Spleen (tissue), 11 donors: Measurements from ENCODE around the gene CSK. TPM values are rescaled to one million over a fixed set of nuclear protein-coding genes. Genes with fewer than 3 reads are reported as not detected.
"Not testable (repeated sequence)": the region's sequence is repeated elsewhere in the genome, so short reads cannot be mapped to it uniquely, and the experiment has no call there.

Source experiments
- DNase-seq: peaks from one replicate; pipeline ENCODE4 v3.0.0-alpha.2; 2020
- H3K27ac ChIP-seq, 8 donors: fragments of 200-600 bp; sonication (generic) in 7 of 8; 1 replicate in 4 of 8; 2 replicates in 4 of 8; pipeline versions ENCODE4 v1.5.0 to v1.8.0; 2016 to 2021; ENCODE audit warnings: inconsistent platforms in 4 of 8, mild to moderate bottlenecking in 4 of 8, moderate library complexity in 1 of 8
- H3K27me3 ChIP-seq, 7 donors: fragments of 200-600 bp; sonication (generic) in 6 of 7; replicated peaks in 1 of 7; 1 replicate in 4 of 7; 2 replicates in 3 of 7; pipeline versions ENCODE4 v1.5.0 to v1.8.0; 2016 to 2021; ENCODE audit warnings: inconsistent platforms in 3 of 7, mild to moderate bottlenecking in 1 of 7
- H3K36me3 ChIP-seq, 6 donors: fragments of 200-600 bp; sonication (generic) in 5 of 6; 1 replicate in 4 of 6; 2 replicates in 2 of 6; pipeline versions ENCODE4 v1.5.0 to v1.8.0; 2016 to 2021; ENCODE audit warnings: inconsistent platforms in 2 of 6
- H3K4me1 ChIP-seq, 6 donors: fragments of 200-600 bp; sonication (generic) in 5 of 6; 1 replicate in 3 of 6; 2 replicates in 3 of 6; pipeline versions ENCODE4 v1.5.0 to v1.8.0; 2016 to 2021; ENCODE audit warnings: inconsistent platforms in 3 of 6
- H3K4me3 ChIP-seq, 8 donors: fragments of 200-600 bp; sonication (generic) in 7 of 8; 1 replicate in 4 of 8; 2 replicates in 4 of 8; pipeline versions ENCODE4 v1.5.0 to v1.8.0; 2016 to 2021; ENCODE audit warnings: inconsistent platforms in 4 of 8, mild to moderate bottlenecking in 4 of 8, moderate library complexity in 2 of 8
- H3K9me3 ChIP-seq, 8 donors: fragments of 200-600 bp; sonication (generic) in 7 of 8; 1 replicate in 4 of 8; 2 replicates in 4 of 8; pipeline versions ENCODE4 v1.5.0 to v1.8.0; 2016 to 2021; ENCODE audit warnings: inconsistent platforms in 4 of 8
- CTCF ChIP-seq, 11 experiments: fragments of 200-600 bp in 7 of 11; fragments of 450-650 bp in 4 of 11; sonication (generic) in 4 of 11; IDR thresholded peaks in 8 of 11; conservative IDR thresholded peaks in 3 of 11; 1 replicate in 7 of 11; 2 replicates in 4 of 11; pipeline versions ENCODE4 v1.4.0 to v1.8.0; 2016 to 2021; ENCODE audit warnings: antibody characterized with exemption in 11 of 11, inconsistent platforms in 4 of 11, mild to moderate bottlenecking in 1 of 11
- POLR2A ChIP-seq, 3 donors: fragments of 450-650 bp; IDR thresholded peaks; one replicate each; pipeline ENCODE4 v1.5.1; 2017; ENCODE audit warnings: antibody characterized with exemption in 3 of 3, mild to moderate bottlenecking in 1 of 3
- POLR2AphosphoS5 ChIP-seq, 3 donors: sonication (generic); formaldehyde crosslinking; IDR thresholded peaks; one replicate each; pipeline ENCODE4 v1.5.1; 2017; ENCODE audit warnings: antibody characterized with exemption in 3 of 3
- WGBS, 5 donors: extraction: QIAGEN DNeasy Blood & Tissue Kit in 3 of 5; methylation state at CpG; one replicate each; pipeline versions ENCODE4 v1.1.5 to v1.1.7; 2013 to 2018; 5-methylcytosine and 5-hydroxymethylcytosine counted together
- intact Hi-C: fragments of 100-400 bp; cut with DNase I; formaldehyde crosslinking; loops from one replicate; pipeline ENCODE4 v1.15.0; 2023; ENCODE audit warnings: low total_unique reads
- polyA plus RNA-seq, 3 donors: library from polyadenylated mRNA; stranded (reverse); fragments of 200-250 nt; gene quantifications; one replicate each; pipeline ENCODE4 v1.2.1, GENCODE V29; 2013
- total RNA-seq, 7 donors: library from RNA; depleted of rRNA in 3 of 7; stranded (reverse); fragments of >200 nt in 3 of 7; fragmentation: NEBNext Ultra II Directional in 4 of 7; extraction: Animal tissue kit (Norgen Biotek cat#: 25700) in 4 of 7; gene quantifications; one replicate each; pipeline versions ENCODE4 v1.1.0 to v1.2.1, GENCODE V29; 2016 to 2021
- donor health status: healthy with polysubstance abuse.
- donor health status: DM: no; HTN: no; CAD: no; lungs with moderate emphysema.
- donor health status: DM: no; HTN: no; CAD: no.
- donor health status: Bipolar disorder and iron deficiency.
- donor health status: healthy.
- donor health status: DM: no; HTN: no; CAD: no.
- donor health status: DM: yes; HTN: yes; CAD: no.

Gene CSK
- total and polyA plus RNA-seq, 10 donors = 121 to 281 (median 192) TPM

- DNase-seq = peak; percentile 84
- H3K27me3 ChIP-seq = no peaks in the 10 kb centered on the region
- peak overlapping the region; percentile 89 to 99 (median 96) for H3K27ac ChIP-seq
- 41 to 50% (median 47%) methylated on average over 13 of the region's 13 CpGs for WGBS, 5 donors
- TF ChIP-seq CTCF (IDR thresholded peaks at IDR 0.05 in 8 of 11, conservative IDR thresholded peaks at IDR 0.05 in 3 of 11) = no peak
- no peak for TF ChIP-seq POLR2A (IDR thresholded peaks at IDR 0.05)
- TF ChIP-seq POLR2AphosphoS5 (IDR thresholded peaks at IDR 0.05) = no peak
- peak overlapping the region; percentile 82 to 98 (median 86) for H3K4me3 ChIP-seq
- intact Hi-C loops = no loop called here
- no peaks in the 10 kb centered on the region for H3K9me3 ChIP-seq
- peaks cover 0 to 25% (median 0%) of the 10 kb centered on the region in 6 donors for H3K36me3 ChIP-seq
- H3K4me1 ChIP-seq = peaks cover 78 to 93% (median 89%) of the 10 kb centered on the region in 6 donors
Observed at GRCh38 chr15:74785194-74786032, 3.5 kb downstream of the CSK start.

- H3K9me3 ChIP-seq, intact Hi-C loops, DNase-seq, H3K27me3 ChIP-seq: not testable (repeated sequence)
- H3K27ac ChIP-seq = peak overlapping the region; percentile 94 to 99 (median 96)
- peak overlapping the region in 5 of 8 donors; percentile 50 to 98 (median 83) for H3K4me3 ChIP-seq
- WGBS, 5 donors = 48 to 64% (median 60%) methylated on average over 11 to 12 of the region's 12 CpGs
- H3K36me3 ChIP-seq = peaks cover 0 to 25% (median 0%) of the 10 kb centered on the region in 6 donors
- H3K4me1 ChIP-seq = peaks cover 80 to 93% (median 89%) of the 10 kb centered on the region in 6 donors
Observed at GRCh38 chr15:74786081-74786480, 4.2 kb downstream of the CSK start.

- Histone ChIP-seq H3K9me3 (no peaks in the 10 kb centered on the region), H3K27ac (peak overlapping the region; percentile 94 to 99 (median 96)), H3K4me3 (peak overlapping the region in 7 of 8 donors; percentile 11 to 98 (median 52)), H3K27me3 (no peaks in the 10 kb centered on the region), H3K4me1 (peaks cover 80 to 93% (median 89%) of the 10 kb centered on the region in 6 donors), H3K36me3 (peaks cover 0 to 30% (median 0%) of the 10 kb centered on the region in 6 donors)
- peak; percentile 87 for DNase-seq
- TF ChIP-seq POLR2A (IDR thresholded peaks at IDR 0.05) (no peak), POLR2AphosphoS5 (IDR thresholded peaks at IDR 0.05) (peak in 1 of 3 donors; percentile 25)
- 13 to 28% (median 19%) methylated on average over 6 to 7 of the region's 7 CpGs for WGBS, 5 donors
- intact Hi-C loops = no loop called here
Observed at GRCh38 chr15:74786551-74787165, 4.8 kb downstream of the CSK start.

GRCh38 chr15:74787251-74788041 lies 5.6 kb downstream of the CSK start:
- intact Hi-C loops = no loop called here

More at GRCh38 chr15:74787251-74788041, 5.6 kb downstream of the CSK start:
- Histone ChIP-seq H3K9me3 (no peaks in the 10 kb centered on the region), H3K4me1 (peaks cover 87 to 100% (median 97%) of the 10 kb centered on the region in 6 donors), H3K36me3 (peaks cover 0 to 38% (median 0%) of the 10 kb centered on the region in 6 donors), H3K27me3 (no peaks in the 10 kb centered on the region), H3K4me3 (peak overlapping the region in 7 of 8 donors; percentile 46 to 98 (median 52)), H3K27ac (peak overlapping the region; percentile 94 to 99 (median 96))
- peak; percentile 68 to 90 (median 84) for TF ChIP-seq CTCF (IDR thresholded peaks at IDR 0.05 in 8 of 11, conservative IDR thresholded peaks at IDR 0.05 in 3 of 11)
- peak; percentile 82 to 89 (median 89) for TF ChIP-seq POLR2AphosphoS5 (IDR thresholded peaks at IDR 0.05)
- peak in 1 of 3 donors; percentile 26 for TF ChIP-seq POLR2A (IDR thresholded peaks at IDR 0.05)
- peak; percentile 97 for DNase-seq
- 2 to 18% (median 13%) methylated on average over 10 to 13 of the region's 13 CpGs for WGBS, 5 donors
